HCT116 (cell line): ENCODE results near the gene MDH1. TPM values are rescaled to one million over a fixed set of nuclear protein-coding genes. Genes with fewer than 3 reads are reported as not detected.

ENCODE experiments used
- ATAC-seq: fragments of 200-7000 bp; cut with Tn5 transposase; 2 replicates; pipeline ENCODE4 v1.9.1; 2020; ENCODE audit warnings: mild to moderate bottlenecking, moderate library complexity
- BruUV-seq: library from RNA; stranded (reverse); fragments of 400-500 nt; replicated peaks from 2 replicates; lab custom pipeline; 2021; lab: Mats Ljungman, UMichigan
- CTCF ChIA-PET: fragments of 300-600 bp; sonication (Branson Sonifier 250); formaldehyde crosslinking; loops from one replicate; lab custom pipeline; 2021; ENCODE audit warnings: antibody characterized with exemption; lab: Charles Lee
- POLR2A ChIA-PET: fragments of 300-600, 350-600 bp; sonication (Branson Sonifier 250); formaldehyde crosslinking; loops from one replicate; lab custom pipeline; 2021; ENCODE audit warnings: antibody characterized with exemption; lab: Charles Lee
- RAD21 ChIA-PET, 2 experiments: fragments of 300-600 bp; sonication (Branson Sonifier 250); formaldehyde crosslinking; loops; one replicate each; lab custom pipeline; 2023; ENCODE audit warnings: low total read pairs in 2 of 2; ENCODE audit not compliant: uncharacterized antibody in 2 of 2, unreplicated experiment in 2 of 2, low non-redundant PET in 1 of 2; lab: Charles Lee
- DNase-seq: peaks from one replicate; pipeline ENCODE4 v3.0.0-alpha.2; 2010; ENCODE audit warnings: low read depth, low spot score
- H2AFZ ChIP-seq: fragments of 200-600 bp; shearing (Covaris generic), sonication (generic); 2 replicates; pipeline ENCODE4 v1.6.1; 2017; ENCODE audit warnings: low read depth, mixed run types, mixed read lengths, antibody characterized with exemption, low read length; ENCODE audit not compliant: poor library complexity, severe bottlenecking
- H3K27ac ChIP-seq: 2 replicates; pipeline ENCODE4 v1.5.1; 2012; ENCODE audit warnings: low read depth, low read length
- H3K27me3 ChIP-seq: fragments of 200-600 bp; sonication (generic); 2 replicates; pipeline ENCODE4 v1.6.1; 2016; ENCODE audit warnings: mixed run types, low read length, mixed read lengths; ENCODE audit not compliant: insufficient read depth
- H3K36me3 ChIP-seq, 2 experiments: fragments of 200-500 bp in 1 of 2; fragments of 200-600 bp in 1 of 2; sonication (Bioruptor generic) in 1 of 2; sonication (generic) in 1 of 2; 2 replicates each; pipeline versions ENCODE4 v1.5.1 to v1.6.1; 2014 to 2016; ENCODE audit warnings: low read length in 2 of 2, inconsistent platforms in 1 of 2, mixed read lengths in 1 of 2, mixed run types in 1 of 2; ENCODE audit not compliant: insufficient read depth in 2 of 2, control insufficient read depth in 1 of 2
- H3K4me1 ChIP-seq, 2 experiments: fragments of 200-600 bp in 1 of 2; sonication (generic) in 1 of 2; 2 replicates each; pipeline versions ENCODE4 v1.5.1 to v1.6.1; 2012 to 2017; ENCODE audit warnings: low read length in 2 of 2, inconsistent platforms in 1 of 2, mild to moderate bottlenecking in 1 of 2, mixed read lengths in 1 of 2, mixed run types in 1 of 2, moderate library complexity in 1 of 2; ENCODE audit not compliant: insufficient read depth in 2 of 2, control insufficient read depth in 1 of 2
- H3K4me2 ChIP-seq: fragments of 200-600 bp; sonication (generic); 2 replicates; pipeline ENCODE4 v1.6.1; 2017; ENCODE audit warnings: mixed run types, low read length, mixed read lengths
- H3K4me3 ChIP-seq, 2 experiments: fragments of 200-600 bp in 1 of 2; sonication (generic) in 1 of 2; replicated peaks in 1 of 2; 2 replicates each; pipeline ENCODE4 v1.5.1; 2011 to 2016; ENCODE audit warnings: low read length in 2 of 2, control low read depth in 1 of 2, low read depth in 1 of 2, mild to moderate bottlenecking in 1 of 2, mixed read lengths in 1 of 2, mixed run types in 1 of 2
- H3K79me2 ChIP-seq: fragments of 200-600 bp; sonication (generic); 2 replicates; pipeline ENCODE4 v1.6.1; 2017; ENCODE audit warnings: mild to moderate bottlenecking, mixed run types, low read length, moderate library complexity, mixed read lengths; ENCODE audit not compliant: insufficient read depth
- H3K9ac ChIP-seq: fragments of 200-600 bp; sonication (generic); 2 replicates; pipeline ENCODE4 v1.6.1; 2016; ENCODE audit warnings: low read length, mixed read lengths
- H3K9me2 ChIP-seq: fragments of 200-600 bp; sonication (generic), shearing (Covaris generic); 2 replicates; pipeline ENCODE4 v1.6.1; 2017; ENCODE audit warnings: mixed run types, mild to moderate bottlenecking, moderate library complexity; ENCODE audit not compliant: insufficient read depth
- H3K9me3 ChIP-seq, 2 experiments: fragments of 200-500 bp in 1 of 2; fragments of 200-600 bp in 1 of 2; sonication (Bioruptor generic) in 1 of 2; sonication (generic) in 1 of 2; 2 replicates each; pipeline ENCODE4 v1.6.1; 2014 to 2017; ENCODE audit warnings: low read length in 2 of 2, mixed read lengths in 2 of 2, inconsistent platforms in 1 of 2, low read depth in 1 of 2, mild to moderate bottlenecking in 1 of 2, mixed run types in 1 of 2, moderate library complexity in 1 of 2; ENCODE audit not compliant: control insufficient read depth in 1 of 2, insufficient read depth in 1 of 2
- H4K20me1 ChIP-seq: fragments of 200-600 bp; sonication (generic), shearing (Covaris generic); 2 replicates; pipeline ENCODE4 v1.6.1; 2017; ENCODE audit warnings: mixed run types, mild to moderate bottlenecking, moderate library complexity; ENCODE audit not compliant: insufficient read depth
- ATF3 ChIP-seq: IDR thresholded peaks from 2 replicates; pipeline ENCODE4 v1.6.1; 2012
- CTCF ChIP-seq, 3 experiments: fragments of 200-600 bp in 1 of 3; sonication (generic) in 1 of 3; IDR thresholded peaks in 2 of 3; conservative IDR thresholded peaks in 1 of 3; 2 replicates each; pipeline ENCODE4 v1.5.1; 2012 to 2017; ENCODE audit warnings: low read depth in 2 of 3, low read length in 2 of 3, antibody characterized with exemption in 1 of 3, borderline replicate concordance in 1 of 3, control low read depth in 1 of 3, mild to moderate bottlenecking in 1 of 3, mixed read lengths in 1 of 3, mixed run types in 1 of 3, moderate library complexity in 1 of 3; ENCODE audit not compliant: insufficient read depth in 1 of 3
- EGR1 ChIP-seq: IDR thresholded peaks from 2 replicates; pipeline ENCODE4 v1.6.1; 2012; ENCODE audit warnings: low read depth
- ELF1 ChIP-seq: IDR thresholded peaks from 2 replicates; pipeline ENCODE4 v1.6.1; 2012; ENCODE audit warnings: low read depth, borderline replicate concordance
- EZH2 ChIP-seq: fragments of 200-600 bp; sonication (generic); IDR thresholded peaks from 2 replicates; pipeline ENCODE4 v1.6.1; 2017; ENCODE audit warnings: antibody characterized with exemption, mixed run types
- POLR2A ChIP-seq: IDR thresholded peaks from 2 replicates; pipeline ENCODE4 v1.7.0; 2011; ENCODE audit warnings: borderline replicate concordance; ENCODE audit not compliant: insufficient read depth, insufficient read length; ENCODE audit errors: extremely low read depth
- POLR2AphosphoS5 ChIP-seq: IDR thresholded peaks from 2 replicates; pipeline ENCODE4 v1.6.1; 2011; ENCODE audit warnings: mild to moderate bottlenecking, low read depth, low read length, moderate library complexity
- REST ChIP-seq: IDR thresholded peaks from 2 replicates; pipeline ENCODE4 v1.6.1; 2012; ENCODE audit warnings: low read depth
- SIN3A ChIP-seq: IDR thresholded peaks from 2 replicates; pipeline ENCODE4 v1.6.1; 2012; ENCODE audit warnings: low read depth
- ZBTB33 ChIP-seq: IDR thresholded peaks from 2 replicates; pipeline ENCODE4 v1.6.1; 2011; ENCODE audit warnings: mild to moderate bottlenecking, low read length, moderate library complexity; ENCODE audit not compliant: insufficient replicate concordance; ENCODE audit errors: extremely low read depth
- ZFX ChIP-seq: fragments of 450-650 bp; IDR thresholded peaks from 2 replicates; pipeline ENCODE4 v1.6.1; 2017
- intact Hi-C: fragments of 100-400 bp; cut with micrococcal nuclease; formaldehyde crosslinking; loops from 2 replicates; pipeline ENCODE4 v1.10.0; 2022
- total RNA-seq: library from RNA; stranded (reverse); gene quantifications from one replicate; pipeline ENCODE4 v1.2.1, GENCODE V29; 2021; ENCODE audit not compliant: unreplicated experiment

MDH1 gene
- total RNA-seq, 1 experiment from 2014 or later, result 192 TPM

- ChIA-PET CTCF (no interaction called here), POLR2A (no interaction called here), RAD21 (no interaction called here)
- Histone ChIP-seq H2AFZ (no peak overlapping the region), H3K27ac (no peak overlapping the region), H3K4me3 (no peak overlapping the region), H3K79me2 (no peaks in the 10 kb centered on the region), H3K4me2 (no peak overlapping the region), H3K36me3 (no peaks in the 10 kb centered on the region), H3K4me1 (peaks cover 19 to 31% of the 10 kb centered on the region in 2 experiments), H3K9ac (no peak overlapping the region), H3K9me3 (no peaks in the 10 kb centered on the region), H4K20me1 (no peaks in the 10 kb centered on the region), H3K9me2 (no peaks in the 10 kb centered on the region), H3K27me3 (no peaks in the 10 kb centered on the region)
- no peak for ATAC-seq
- intact Hi-C loops, result no loop called here
- TF ChIP-seq POLR2A (no peak), POLR2AphosphoS5 (no peak), REST (no peak), CTCF (IDR thresholded peaks at IDR 0.05 in 2 of 3, conservative IDR thresholded peaks at IDR 0.05 in 1 of 3; ENCODE audit: borderline replicate concordance in 1 of 3, insufficient read depth in 1 of 3, low read depth in 2 of 3, low read length in 2 of 3) (no peak), ZFX (no peak), ELF1 (no peak), EGR1 (no peak), ATF3 (no peak), EZH2 (no peak), SIN3A (no peak), ZBTB33 (no peak)
- BruUV-seq, result no TSS peak
- DNase-seq, result no peak
Measured at GRCh38 chr2:63613391-63613901, 24.7 kb downstream of the MDH1 start.
